Lower lobe of right lung (tissue), 2 donors: ENCODE measurements around the gene ZNF653. TPM values are rescaled to one million over a fixed set of nuclear protein-coding genes. Genes with fewer than 3 reads are reported as not detected.
A peak's percentile ranks its signal among the peaks of the same experiment; 100 is the strongest.

Source experiments
- ATAC-seq, 2 donors: fragments of 200-7000 bp; cut with Tn5 transposase; one replicate each; pipeline ENCODE4 v1.9.1; 2020 to 2022; ENCODE audit warnings: mild to moderate bottlenecking in 2 of 2, moderate library complexity in 2 of 2
- DNase-seq: peaks from one replicate; pipeline ENCODE4 v3.0.0-alpha.2; 2020
- H3K27ac ChIP-seq: fragments of 200-600 bp; one replicate; pipeline ENCODE4 v1.8.0; 2022
- H3K27me3 ChIP-seq: fragments of 200-600 bp; one replicate; pipeline ENCODE4 v1.8.0; 2022; ENCODE audit warnings: low read depth
- H3K36me3 ChIP-seq: fragments of 200-600 bp; one replicate; pipeline ENCODE4 v1.8.0; 2022; ENCODE audit warnings: mild to moderate bottlenecking
- H3K4me1 ChIP-seq: fragments of 200-600 bp; one replicate; pipeline ENCODE4 v1.8.0; 2022
- H3K4me3 ChIP-seq: fragments of 200-600 bp; one replicate; pipeline ENCODE4 v1.8.0; 2022; ENCODE audit warnings: mild to moderate bottlenecking
- H3K9me3 ChIP-seq: fragments of 200-600 bp; one replicate; pipeline ENCODE4 v1.8.0; 2022
- CTCF ChIP-seq: fragments of 200-600 bp; IDR thresholded peaks from one replicate; pipeline ENCODE4 v1.8.0; 2022; ENCODE audit warnings: antibody characterized with exemption, mild to moderate bottlenecking
- intact Hi-C: fragments of 100-400 bp; cut with DNase I; formaldehyde crosslinking; loops from one replicate; pipeline ENCODE4 v1.11.0; 2022
- total RNA-seq: library from RNA; stranded (reverse); fragmentation: NEBNext Ultra II Directional; extraction: Animal tissue kit (Norgen Biotek cat#: 25700); gene quantifications from one replicate; pipeline ENCODE4 v1.2.1, GENCODE V29; 2021
- donor health status: DM: no; HTN: yes; CAD: no; lungs with severe emphysema.

ZNF653 gene
- total RNA-seq, 1 donor from 2014 or later = 9.2 TPM

- Histone ChIP-seq H3K4me1 (peaks cover 7% of the 10 kb centered on the region), H3K27me3 (peaks cover 20% of the 10 kb centered on the region), H3K27ac (peak overlapping the region; percentile 31), H3K9me3 (no peaks in the 10 kb centered on the region), H3K4me3 (peak overlapping the region; percentile 35), H3K36me3 (no peaks in the 10 kb centered on the region)
- DNase-seq (no peak), ATAC-seq (no peak)
- no peak for TF ChIP-seq CTCF
- intact Hi-C loops = no loop called here
These were observed 34.1 kb upstream of the ZNF653 start for GRCh38 chr19:11539495-11540365.

DNA sequence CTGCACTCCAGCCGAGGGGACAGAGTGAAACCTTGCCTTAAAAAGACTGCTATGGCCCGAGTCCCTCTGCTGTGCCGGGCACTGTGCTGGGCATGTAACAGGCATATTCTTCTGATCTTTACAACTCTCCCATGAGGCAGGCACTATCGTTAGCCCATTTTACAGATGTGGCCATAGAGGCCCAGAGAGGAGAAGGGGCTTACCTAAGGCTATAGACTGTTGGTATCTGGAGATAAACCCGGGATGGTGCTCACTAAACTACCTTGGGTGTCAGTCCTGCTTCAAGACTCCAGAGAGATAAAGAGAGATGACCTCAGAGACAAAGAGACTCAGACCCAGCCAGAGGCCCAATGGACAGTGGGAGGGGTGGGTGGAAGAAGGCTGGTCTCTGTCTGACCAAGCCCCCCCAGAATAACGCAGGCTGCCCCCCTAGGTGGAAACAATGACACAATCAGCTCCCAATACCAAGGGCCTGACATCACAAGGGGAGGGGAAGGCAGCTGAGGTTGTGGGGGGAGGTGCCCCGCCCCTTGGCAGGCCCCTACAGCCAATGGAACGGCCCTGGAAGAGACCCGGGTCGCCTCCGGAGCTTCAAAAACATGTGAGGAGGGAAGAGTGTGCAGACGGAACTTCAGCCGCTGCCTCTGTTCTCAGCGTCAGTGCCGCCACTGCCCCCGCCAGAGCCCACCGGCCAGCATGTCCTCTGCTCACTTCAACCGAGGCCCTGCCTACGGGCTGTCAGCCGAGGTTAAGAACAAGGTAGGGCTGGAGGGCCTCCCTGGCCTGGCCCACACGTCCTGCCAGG, 32.8 kb upstream of the ZNF653 start, which contains the start of gene CNN1:
TSS of gene CNN1 (plus strand) at position 620 of the 805 bp plus-strand sequence. CDS start at position 697, 77 bp downstream.
- no peaks in the 10 kb centered on the region for H3K36me3 ChIP-seq
- peak; percentile 5 to 21 for ATAC-seq
- peak within 1 kb of the TSS; percentile 31 for H3K27ac ChIP-seq
- H3K27me3 ChIP-seq = peaks cover 20% of the 10 kb centered on the region
- H3K9me3 ChIP-seq = no peaks in the 10 kb centered on the region
- peaks cover 7% of the 10 kb centered on the region for H3K4me1 ChIP-seq
- no peak for TF ChIP-seq CTCF
- peak within 1 kb of the TSS; percentile 35 for H3K4me3 ChIP-seq
- intact Hi-C loops = no loop called here
- no peak for DNase-seq

DNA sequence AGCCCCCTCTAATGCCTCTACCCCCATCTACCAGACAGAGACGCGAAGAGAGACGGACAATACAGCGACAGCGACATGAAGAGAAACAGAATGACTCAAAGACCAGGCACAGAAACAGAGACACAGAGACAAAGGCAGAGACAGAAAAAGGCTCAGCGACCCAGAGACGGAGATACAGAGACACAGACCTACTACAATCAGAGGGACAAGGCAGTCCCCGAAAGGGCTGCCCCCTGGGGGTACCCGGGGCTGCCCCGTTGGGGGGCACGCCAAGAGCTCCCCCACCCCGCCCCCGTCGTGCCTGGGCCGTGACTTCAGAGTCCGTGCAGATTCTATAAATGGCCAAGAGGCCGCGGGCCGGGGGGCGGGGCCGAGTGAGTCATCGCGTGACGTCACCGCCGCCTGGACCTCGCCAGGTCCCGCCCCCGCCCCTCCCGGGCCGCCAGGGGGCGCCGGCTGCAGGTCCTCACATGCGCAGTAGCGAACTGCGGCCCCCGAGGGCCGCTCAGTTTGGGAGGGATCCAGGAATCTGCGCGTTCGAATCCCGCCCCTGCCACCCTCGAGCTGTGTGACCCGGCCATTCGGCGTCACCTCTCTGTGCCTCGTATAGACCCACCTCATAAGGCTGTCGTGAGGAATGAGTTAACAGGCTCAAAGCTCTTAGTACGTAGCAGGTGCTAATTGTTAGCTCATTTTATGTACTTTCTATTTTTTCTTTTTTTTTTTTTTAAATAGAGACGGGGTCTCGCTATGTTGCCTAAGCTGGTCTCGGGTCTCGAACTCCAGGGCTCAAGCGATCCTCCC, 30.4 kb upstream of the ZNF653 start:
- TF ChIP-seq CTCF = peak; percentile 96
- Histone ChIP-seq H3K4me3 (peak overlapping the region; percentile 48), H3K27ac (peak overlapping the region; percentile 62), H3K9me3 (no peaks in the 10 kb centered on the region), H3K36me3 (no peaks in the 10 kb centered on the region), H3K4me1 (peaks cover 7% of the 10 kb centered on the region), H3K27me3 (peaks cover 20% of the 10 kb centered on the region)
- intact Hi-C loops = no loop called here
- DNase-seq (peak; percentile 92), ATAC-seq (peak; percentile 93 to 95)

DNA sequence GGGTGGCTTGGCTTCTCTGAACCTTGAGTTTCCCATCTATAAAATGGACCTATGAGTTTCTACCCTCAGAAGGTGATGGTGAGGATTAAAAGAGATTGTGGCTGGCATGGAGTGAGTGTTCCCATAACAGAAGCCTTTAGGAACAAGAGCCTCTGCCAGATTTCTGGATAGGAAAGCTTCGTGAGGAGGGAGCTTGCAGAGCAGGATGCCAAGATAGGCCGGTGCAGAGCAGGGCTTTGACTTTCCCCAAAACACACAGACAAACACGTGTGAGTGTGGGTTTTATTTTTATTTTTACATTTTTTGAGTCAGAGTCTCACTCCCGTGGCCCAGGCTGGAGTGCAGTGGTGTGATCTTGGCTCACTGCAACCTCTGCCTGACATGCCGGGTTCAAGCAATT, 29.3 kb upstream of the ZNF653 start:
- H3K4me3 ChIP-seq = no peak overlapping the region
- intact Hi-C loops = no loop called here
- H3K36me3 ChIP-seq = no peaks in the 10 kb centered on the region
- ATAC-seq (no peak), DNase-seq (no peak)
- peaks cover 14% of the 10 kb centered on the region for H3K27me3 ChIP-seq
- no peak for TF ChIP-seq CTCF
- peaks cover 7% of the 10 kb centered on the region for H3K4me1 ChIP-seq
- H3K27ac ChIP-seq = no peak overlapping the region
- H3K9me3 ChIP-seq = no peaks in the 10 kb centered on the region

DNA sequence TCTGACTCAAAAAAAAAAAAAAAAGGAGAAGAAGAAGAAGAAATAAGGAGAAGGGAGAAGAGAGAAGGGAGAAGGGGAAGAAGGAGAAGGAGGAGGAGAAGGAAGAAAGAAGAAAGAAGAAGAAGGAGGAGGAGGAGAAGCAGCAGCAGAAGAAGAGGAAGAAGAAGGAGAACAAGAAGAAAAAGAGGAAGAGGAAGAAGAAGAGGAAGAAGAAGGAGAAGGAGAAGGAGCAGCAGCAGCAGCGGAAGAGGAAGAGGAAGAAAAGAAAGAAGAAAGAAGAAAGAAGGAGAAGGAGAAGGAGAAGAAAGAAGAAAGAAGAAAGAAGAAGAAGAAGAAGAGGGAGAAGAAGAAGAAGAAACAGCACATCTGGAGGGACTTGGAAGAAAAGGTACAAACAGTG, 28.9 kb upstream of the ZNF653 start:
- peaks cover 10% of the 10 kb centered on the region for H3K27me3 ChIP-seq
- no peak for ATAC-seq
- no peaks in the 10 kb centered on the region for H3K9me3 ChIP-seq
- H3K4me1 ChIP-seq = peaks cover 7% of the 10 kb centered on the region
- no peak for TF ChIP-seq CTCF
- no peak overlapping the region for H3K4me3 ChIP-seq
- no peak for DNase-seq
- intact Hi-C loops = no loop called here
- no peak overlapping the region for H3K27ac ChIP-seq
- H3K36me3 ChIP-seq = no peaks in the 10 kb centered on the region
